Upper lobe of left lung (tissue), 6 donors: ENCODE measurements around the gene RBKS. TPM values are rescaled to one million over a fixed set of nuclear protein-coding genes. Genes with fewer than 3 reads are reported as not detected.
"Not testable (repeated sequence)": the region's sequence is repeated elsewhere in the genome, so short reads cannot be mapped to it uniquely, and the experiment has no call there.

ENCODE experiments used
- ATAC-seq, 2 donors: fragments of 200-7000 bp; cut with Tn5 transposase; one replicate each; pipeline ENCODE4 v1.9.1; 2022; ENCODE audit warnings: mild to moderate bottlenecking in 2 of 2, moderate library complexity in 2 of 2; ENCODE audit not compliant: low FRiP score in 2 of 2
- DNase-seq, 2 donors: peaks; one replicate each; pipeline ENCODE4 v3.0.0-alpha.2; 2019 to 2020
- H3K27ac ChIP-seq, 4 donors: fragments of 200-600 bp; sonication (generic); one replicate each; pipeline ENCODE4 v1.5.1; 2016 to 2019
- H3K27me3 ChIP-seq, 4 donors: fragments of 200-600 bp; sonication (generic); one replicate each; pipeline ENCODE4 v1.5.1; 2017 to 2019
- H3K36me3 ChIP-seq, 4 donors: fragments of 200-600 bp; sonication (generic); one replicate each; pipeline ENCODE4 v1.5.1; 2016 to 2019
- H3K4me1 ChIP-seq, 4 donors: fragments of 200-600 bp; sonication (generic); one replicate each; pipeline ENCODE4 v1.5.1; 2018 to 2019
- H3K4me3 ChIP-seq, 4 donors: fragments of 200-600 bp; sonication (generic); one replicate each; pipeline ENCODE4 v1.5.1; 2017 to 2019; ENCODE audit warnings: mild to moderate bottlenecking in 2 of 4, moderate library complexity in 1 of 4
- H3K9me3 ChIP-seq, 4 donors: fragments of 200-600 bp; sonication (generic); one replicate each; pipeline ENCODE4 v1.5.1; 2018 to 2019
- EP300 ChIP-seq, 4 donors: sonication (generic); formaldehyde crosslinking; IDR thresholded peaks; one replicate each; pipeline ENCODE4 v1.5.1; 2017; ENCODE audit warnings: antibody characterized with exemption in 4 of 4, control low read depth in 2 of 4
- POLR2A ChIP-seq, 4 donors: fragments of 450-650 bp; IDR thresholded peaks; one replicate each; pipeline ENCODE4 v1.5.1; 2016 to 2017; ENCODE audit warnings: antibody characterized with exemption in 4 of 4, mild to moderate bottlenecking in 2 of 4
- POLR2AphosphoS5 ChIP-seq, 2 donors: sonication (generic); formaldehyde crosslinking; IDR thresholded peaks; one replicate each; pipeline ENCODE4 v1.5.1; 2017; ENCODE audit warnings: antibody characterized with exemption in 2 of 2
- WGBS, 2 donors: methylation state at CpG; one replicate each; pipeline ENCODE4 v1.1.5; 2017 to 2018; 5-methylcytosine and 5-hydroxymethylcytosine counted together
- total RNA-seq, 6 donors: library from RNA; depleted of rRNA in 4 of 6; stranded (reverse); fragments of >200 nt in 4 of 6; gene quantifications; one replicate each; pipeline versions ENCODE4 v1.1.0 to v1.2.1, GENCODE V29; 2016 to 2021
- TF ChIP-seq, protein P1 (sequence below), 6 experiments: fragments of 450-650 bp in 4 of 6; fragments of 200-600 bp in 2 of 6; sonication (generic) in 2 of 6; IDR thresholded peaks; one replicate each; pipeline ENCODE4 v1.5.1; 2016 to 2019; ENCODE audit warnings: antibody characterized with exemption in 6 of 6
- donor health status: DM: no; HTN: no; CAD: no; lungs with moderate emphysema.
- donor health status: DM: no; HTN: yes; CAD: no; lungs with severe emphysema.

Gene RBKS
- total RNA-seq, 6 donors from 2014 or later: 2.9 to 5.4 (median 3.2) TPM

DNA sequence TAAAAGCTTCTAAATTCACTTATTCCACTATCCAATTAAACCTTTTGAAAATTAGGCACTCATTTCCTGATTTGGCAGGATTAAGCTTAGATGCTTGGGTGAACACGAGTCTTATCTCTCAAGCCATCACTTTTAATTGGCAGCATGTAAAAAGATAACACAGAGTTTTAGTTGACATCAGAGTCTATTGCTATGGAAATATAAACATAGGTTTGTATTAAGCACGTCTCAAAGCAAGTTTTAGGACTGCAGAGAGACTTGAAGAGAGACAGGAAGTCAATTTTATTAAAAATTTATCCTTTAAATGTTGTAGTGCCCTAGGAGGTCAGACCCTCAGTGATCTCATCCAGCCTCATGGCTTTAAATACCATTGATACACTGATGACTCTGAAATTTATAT, 5.6 kb downstream of the RBKS start:
- DNase-seq (no peak), ATAC-seq (no peak)
- no peak overlapping the region for H3K4me3 ChIP-seq
- H3K27ac ChIP-seq: no peak overlapping the region
- no peaks in the 10 kb centered on the region for H3K9me3 ChIP-seq
- 7 to 45% methylated on average over 2 of the region's 2 CpGs for WGBS, 2 donors
- no peaks in the 10 kb centered on the region for H3K27me3 ChIP-seq
- no peaks in the 10 kb centered on the region for H3K36me3 ChIP-seq
- peaks cover 0 to 13% (median 6%) of the 10 kb centered on the region in 4 donors for H3K4me1 ChIP-seq
- TF ChIP-seq EP300 (IDR thresholded peaks at IDR 0.05) (no peak), POLR2AphosphoS5 (IDR thresholded peaks at IDR 0.05) (no peak), POLR2A (IDR thresholded peaks at IDR 0.05) (no peak)
- TF ChIP-seq, protein P1, sequence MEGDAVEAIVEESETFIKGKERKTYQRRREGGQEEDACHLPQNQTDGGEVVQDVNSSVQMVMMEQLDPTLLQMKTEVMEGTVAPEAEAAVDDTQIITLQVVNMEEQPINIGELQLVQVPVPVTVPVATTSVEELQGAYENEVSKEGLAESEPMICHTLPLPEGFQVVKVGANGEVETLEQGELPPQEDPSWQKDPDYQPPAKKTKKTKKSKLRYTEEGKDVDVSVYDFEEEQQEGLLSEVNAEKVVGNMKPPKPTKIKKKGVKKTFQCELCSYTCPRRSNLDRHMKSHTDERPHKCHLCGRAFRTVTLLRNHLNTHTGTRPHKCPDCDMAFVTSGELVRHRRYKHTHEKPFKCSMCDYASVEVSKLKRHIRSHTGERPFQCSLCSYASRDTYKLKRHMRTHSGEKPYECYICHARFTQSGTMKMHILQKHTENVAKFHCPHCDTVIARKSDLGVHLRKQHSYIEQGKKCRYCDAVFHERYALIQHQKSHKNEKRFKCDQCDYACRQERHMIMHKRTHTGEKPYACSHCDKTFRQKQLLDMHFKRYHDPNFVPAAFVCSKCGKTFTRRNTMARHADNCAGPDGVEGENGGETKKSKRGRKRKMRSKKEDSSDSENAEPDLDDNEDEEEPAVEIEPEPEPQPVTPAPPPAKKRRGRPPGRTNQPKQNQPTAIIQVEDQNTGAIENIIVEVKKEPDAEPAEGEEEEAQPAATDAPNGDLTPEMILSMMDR (IDR thresholded peaks at IDR 0.05): no peak

DNA sequence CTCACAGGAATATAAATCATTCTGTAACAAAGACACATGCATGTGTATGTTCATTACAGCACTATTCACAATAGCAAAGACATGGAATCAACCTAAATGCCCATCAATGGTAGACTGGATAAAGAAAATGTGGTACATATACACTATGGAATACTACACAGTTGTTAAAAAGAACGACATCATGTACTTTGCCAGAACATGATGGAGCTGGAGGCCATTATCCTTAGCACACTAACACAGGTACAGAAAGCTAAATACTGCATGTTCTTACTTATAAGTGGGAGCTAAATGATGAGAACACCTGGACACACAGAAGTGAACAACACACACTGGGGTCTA, 7.6 kb downstream of the RBKS start:
- not testable (repeated sequence) for H3K36me3 ChIP-seq, ATAC-seq, H3K27ac ChIP-seq, H3K9me3 ChIP-seq, DNase-seq, H3K27me3 ChIP-seq, H3K4me1 ChIP-seq, H3K4me3 ChIP-seq
- WGBS, 2 donors: 100% methylated on average over 1 of the region's 1 CpG

DNA sequence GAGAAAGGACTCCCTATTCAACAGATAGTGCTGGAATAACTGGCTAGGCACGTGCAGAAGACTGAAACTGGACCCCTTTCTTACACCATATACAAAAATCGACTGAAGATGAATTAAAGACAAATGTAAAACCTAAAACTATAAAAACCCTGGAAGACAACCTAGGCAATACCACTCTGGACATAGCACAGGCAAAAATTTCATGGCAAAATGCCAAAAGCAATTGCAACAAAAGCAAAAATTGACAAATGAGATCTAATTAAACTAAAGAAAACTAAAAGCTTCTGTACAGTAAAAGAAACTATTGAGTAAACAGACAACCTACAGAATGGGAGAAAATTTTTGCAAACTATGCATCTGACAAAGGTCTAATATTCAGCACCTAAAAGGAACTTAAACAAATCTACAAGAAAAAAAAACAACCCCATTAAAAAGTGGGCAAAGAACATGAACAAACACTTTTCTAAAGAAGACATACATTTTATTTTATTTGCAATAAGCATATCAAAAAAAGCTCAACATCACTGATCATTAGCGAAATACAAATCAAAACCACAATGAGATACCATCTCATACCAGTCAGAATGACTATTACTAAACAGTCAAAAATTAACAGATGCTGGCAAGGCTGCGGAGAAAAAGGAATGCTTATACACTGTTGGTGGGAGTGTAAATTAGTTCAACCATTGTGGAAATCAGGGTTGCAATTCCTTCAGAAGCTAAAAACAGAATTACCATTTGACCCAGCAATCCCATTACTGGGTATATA, 8.2 kb downstream of the RBKS start:
- H3K36me3 ChIP-seq, DNase-seq, H3K9me3 ChIP-seq, H3K27ac ChIP-seq, H3K4me3 ChIP-seq, H3K4me1 ChIP-seq, ATAC-seq, H3K27me3 ChIP-seq: not testable (repeated sequence)
- WGBS, 2 donors: 87 to 94% methylated on average over 4 of the region's 4 CpGs

DNA sequence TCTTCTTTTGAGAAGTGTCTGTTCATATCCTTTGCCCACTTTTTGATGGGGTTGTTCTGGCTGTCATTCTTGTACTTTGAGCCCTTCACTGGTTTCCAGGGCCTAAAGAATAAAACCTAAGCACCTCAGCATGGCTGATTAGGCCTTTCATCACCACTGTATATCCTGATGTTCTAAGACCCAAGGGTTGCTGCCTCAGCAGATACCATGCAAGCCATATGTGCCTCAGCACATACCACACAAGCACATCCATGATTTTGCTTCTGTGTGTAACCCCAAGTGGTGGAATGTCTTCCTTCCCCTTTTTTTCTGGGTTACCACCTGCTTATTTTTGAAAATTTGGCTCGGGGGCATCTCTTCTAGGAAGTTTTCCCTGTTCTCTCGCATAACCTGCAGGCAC, 11.4 kb downstream of the RBKS start:
- H3K4me1 ChIP-seq: no peaks in the 10 kb centered on the region
- no peaks in the 10 kb centered on the region for H3K36me3 ChIP-seq
- H3K4me3 ChIP-seq: no peak overlapping the region
- 70 to 74% methylated on average over 2 of the region's 2 CpGs for WGBS, 2 donors
- H3K27ac ChIP-seq: no peak overlapping the region
- H3K27me3 ChIP-seq: no peaks in the 10 kb centered on the region
- H3K9me3 ChIP-seq: no peaks in the 10 kb centered on the region
- DNase-seq (no peak), ATAC-seq (no peak)
- TF ChIP-seq, protein P1 (IDR thresholded peaks at IDR 0.05): no peak
- TF ChIP-seq POLR2AphosphoS5 (IDR thresholded peaks at IDR 0.05): no peak
- no peak for TF ChIP-seq EP300 (IDR thresholded peaks at IDR 0.05)
- no peak for TF ChIP-seq POLR2A (IDR thresholded peaks at IDR 0.05)

DNA sequence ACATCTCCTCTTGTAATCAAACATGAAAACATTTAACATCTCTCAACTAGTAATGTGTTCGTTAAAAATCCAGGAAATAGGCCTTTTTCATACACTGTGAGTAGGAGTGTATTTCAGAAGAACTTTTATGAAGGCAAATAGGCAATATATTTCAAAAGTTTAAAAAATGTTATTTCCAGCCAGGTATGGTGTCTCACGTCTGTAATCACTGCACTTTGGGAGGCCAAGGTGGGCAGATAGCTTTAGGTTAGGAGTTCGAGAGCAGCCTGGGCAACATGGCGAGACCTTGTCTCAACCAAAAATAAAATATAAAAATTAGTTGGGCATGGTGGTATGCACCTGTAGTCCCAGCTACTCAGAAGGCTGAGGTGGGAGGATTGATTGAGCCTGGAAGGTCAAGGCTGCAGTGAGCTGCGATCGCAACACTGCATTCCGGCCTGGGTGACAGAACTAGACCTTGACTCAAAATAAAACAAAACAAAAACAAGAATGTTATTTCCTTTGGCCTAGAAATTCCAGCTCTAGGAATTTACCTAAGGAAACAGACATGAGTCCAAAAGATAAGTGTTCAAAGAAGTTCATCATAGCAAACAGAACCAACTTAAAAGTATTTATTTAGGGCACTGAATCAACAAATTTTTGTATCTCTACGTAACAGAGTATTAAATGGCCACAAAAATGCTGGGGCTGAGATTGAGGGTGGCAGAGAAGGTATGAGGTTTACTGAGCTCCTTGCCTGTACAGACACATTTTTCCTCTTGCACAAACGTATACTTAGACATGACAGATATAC, 14.9 kb downstream of the RBKS start:
- H3K27me3 ChIP-seq: no peaks in the 10 kb centered on the region
- no peaks in the 10 kb centered on the region for H3K9me3 ChIP-seq
- TF ChIP-seq EP300 (IDR thresholded peaks at IDR 0.05): no peak
- no peak for TF ChIP-seq POLR2A (IDR thresholded peaks at IDR 0.05)
- TF ChIP-seq POLR2AphosphoS5 (IDR thresholded peaks at IDR 0.05): no peak
- TF ChIP-seq, protein P1 (IDR thresholded peaks at IDR 0.05): no peak
- no peak overlapping the region for H3K27ac ChIP-seq
- DNase-seq: no peak
- H3K4me1 ChIP-seq: no peaks in the 10 kb centered on the region
- ATAC-seq: no peak
- 76 to 82% methylated on average over 9 of the region's 9 CpGs for WGBS, 2 donors
- no peak overlapping the region for H3K4me3 ChIP-seq
- H3K36me3 ChIP-seq: no peaks in the 10 kb centered on the region
